HEK293 (cell line): ENCODE measurements around the gene KCNAB1.
"Not testable (repeated sequence)": the region's sequence is repeated elsewhere in the genome, so short reads cannot be mapped to it uniquely, and the experiment has no call there.

Experiments
- CTCF ChIA-PET: fragments of 350-600 bp; formaldehyde crosslinking; extraction: SDS; loops from one replicate; lab custom pipeline; 2021; ENCODE audit warnings: antibody characterized with exemption; lab: Yijun Ruan, JAX
- POLR2A ChIA-PET: fragments of 300-600 bp; formaldehyde crosslinking; extraction: SDS; loops from one replicate; lab custom pipeline; 2020; ENCODE audit warnings: antibody characterized with exemption, inconsistent platforms; lab: Yijun Ruan, JAX
- H3K27ac ChIP-seq: fragments of 200-500 bp; sonication (Bioruptor generic); 2 replicates; pipeline ENCODE4 v1.5.1; 2014; ENCODE audit warnings: low read depth, low read length, control low read depth, inconsistent platforms; ENCODE audit errors: extremely low read depth
- H3K36me3 ChIP-seq, 2 experiments: fragments of 200-500 bp in 1 of 2; sonication (Bioruptor generic) in 1 of 2; 1 replicate in 1 of 2; 2 replicates in 1 of 2; pipeline ENCODE4 v1.5.1; 2014 to 2017; ENCODE audit warnings: inconsistent platforms in 2 of 2, low read length in 2 of 2; ENCODE audit not compliant: control insufficient read depth in 2 of 2, insufficient read depth in 1 of 2
- H3K4me1 ChIP-seq: fragments of 200-500 bp; sonication (Bioruptor generic); 2 replicates; pipeline ENCODE4 v1.5.1; 2014; ENCODE audit warnings: mild to moderate bottlenecking, low read length, inconsistent platforms; ENCODE audit not compliant: control insufficient read depth, insufficient read depth
- H3K4me3 ChIP-seq: 2 replicates; pipeline ENCODE4 v1.5.1; 2011; ENCODE audit warnings: low read depth, mild to moderate bottlenecking, control low read depth, low read length, moderate library complexity
- H3K9me3 ChIP-seq: fragments of 200-500 bp; sonication (Bioruptor generic); 2 replicates; pipeline ENCODE4 v1.5.1; 2014; ENCODE audit warnings: low read depth, low read length, inconsistent platforms; ENCODE audit not compliant: control insufficient read depth, insufficient read depth
- HIC1 ChIP-seq: fragments of 450-650 bp; formaldehyde crosslinking; IDR thresholded peaks from 2 replicates; pipeline ENCODE4 v1.5.1; 2016; ENCODE audit warnings: missing biosample characterization, missing genetic modification characterization
- SCRT1 ChIP-seq: fragments of 450-650 bp; formaldehyde crosslinking; IDR thresholded peaks from 2 replicates; pipeline ENCODE4 v1.5.1; 2016; ENCODE audit warnings: missing biosample characterization, missing genetic modification characterization, borderline replicate concordance
- ZBTB11 ChIP-seq: fragments of 450-650 bp; formaldehyde crosslinking; conservative IDR thresholded peaks from 2 replicates; pipeline ENCODE4 v1.5.1; 2016; ENCODE audit warnings: low read depth, missing biosample characterization, missing genetic modification characterization
- ZBTB44 ChIP-seq: fragments of 450-650 bp; IDR thresholded peaks from 2 replicates; pipeline ENCODE4 v1.5.1; 2018; ENCODE audit warnings: missing biosample characterization, mild to moderate bottlenecking, missing genetic modification characterization
- ZNF114 ChIP-seq: fragments of 450-650 bp; formaldehyde crosslinking; IDR thresholded peaks from 2 replicates; pipeline ENCODE4 v1.5.0; 2017; ENCODE audit warnings: missing biosample characterization, missing genetic modification characterization
- ZNF274 ChIP-seq, 2 experiments: fragments of 200-500 bp in 1 of 2; fragments of 450-650 bp in 1 of 2; sonication (Bioruptor generic) in 1 of 2; formaldehyde crosslinking in 1 of 2; IDR thresholded peaks; 2 replicates each; pipeline versions ENCODE4 v1.5.1 to v1.6.1; 2014 to 2016; ENCODE audit warnings: borderline replicate concordance in 1 of 2, inconsistent platforms in 1 of 2, low read length in 1 of 2, missing biosample characterization in 1 of 2, missing genetic modification characterization in 1 of 2
- ZNF391 ChIP-seq: fragments of 450-650 bp; formaldehyde crosslinking; IDR thresholded peaks from 2 replicates; pipeline ENCODE4 v1.5.1; 2016; ENCODE audit warnings: low read depth, missing biosample characterization, missing genetic modification characterization, borderline replicate concordance
- ZNF514 ChIP-seq: fragments of 450-650 bp; formaldehyde crosslinking; IDR thresholded peaks from 2 replicates; pipeline ENCODE4 v1.5.1; 2016; ENCODE audit warnings: missing biosample characterization, missing genetic modification characterization
- ZNF521 ChIP-seq: fragments of 450-650 bp; formaldehyde crosslinking; IDR thresholded peaks from 2 replicates; pipeline ENCODE4 v1.5.1; 2017; ENCODE audit warnings: missing biosample characterization, mild to moderate bottlenecking, missing genetic modification characterization
- ZNF544 ChIP-seq: fragments of 450-650 bp; formaldehyde crosslinking; IDR thresholded peaks from 2 replicates; pipeline ENCODE4 v1.5.0; 2017; ENCODE audit warnings: missing biosample characterization, missing genetic modification characterization
- ZNF670 ChIP-seq: fragments of 450-650 bp; formaldehyde crosslinking; IDR thresholded peaks from 2 replicates; pipeline ENCODE4 v1.5.1; 2016; ENCODE audit warnings: missing biosample characterization, missing genetic modification characterization, low read depth
- ZSCAN5A ChIP-seq: fragments of 450-650 bp; formaldehyde crosslinking; IDR thresholded peaks from 2 replicates; pipeline ENCODE4 v1.5.1; 2016; ENCODE audit warnings: missing biosample characterization, missing genetic modification characterization
- ZXDB ChIP-seq: fragments of 450-650 bp; formaldehyde crosslinking; IDR thresholded peaks from 2 replicates; pipeline ENCODE4 v1.5.1; 2016; ENCODE audit warnings: missing biosample characterization, missing genetic modification characterization

The KCNAB1 gene

GRCh38 chr3:156563900-156564682 lies 443.7 kb downstream of the KCNAB1 start (continued):
- TF ChIP-seq ZBTB44 (tag by site-specific recombination), result no peak
- no peak for TF ChIP-seq ZNF514 (tag by site-specific recombination)
- no peak for TF ChIP-seq ZNF670 (tag by site-specific recombination)
- no peak for TF ChIP-seq ZXDB (tag by site-specific recombination)
- no peak for TF ChIP-seq ZNF391 (tag by site-specific recombination)
- TF ChIP-seq ZNF274 (IDR thresholded peaks at IDR 0.05; ENCODE audit: low read length), result no peak
- TF ChIP-seq ZNF274 (tag by site-specific recombination; IDR thresholded peaks at IDR 0.05; ENCODE audit: borderline replicate concordance), result no peak
- TF ChIP-seq ZNF544 (tag by site-specific recombination), result no peak
- TF ChIP-seq ZNF521 (tag by site-specific recombination), result no peak
- no peak for TF ChIP-seq ZNF114

GRCh38 chr3:156569016-156569415 lies 448.6 kb downstream of the KCNAB1 start:
- H3K36me3 ChIP-seq, H3K9me3 ChIP-seq, POLR2A ChIA-PET, H3K4me1 ChIP-seq, H3K27ac ChIP-seq, H3K4me3 ChIP-seq: not testable (repeated sequence)
- CTCF ChIA-PET, result interaction anchor here (1.0 kb wide), 1 partner anchor 104 kb away, joined by 3 read pairs; no protein-coding TSS in a partner anchor

GRCh38 chr3:156569881-156570280 lies 449.5 kb downstream of the KCNAB1 start:
- H3K4me3 ChIP-seq, H3K36me3 ChIP-seq, H3K27ac ChIP-seq, H3K9me3 ChIP-seq, POLR2A ChIA-PET, H3K4me1 ChIP-seq: not testable (repeated sequence)
- CTCF ChIA-PET, result interaction anchor here (1.0 kb wide), 1 partner anchor 104 kb away, joined by 3 read pairs; no protein-coding TSS in a partner anchor

GRCh38 chr3:156575641-156576040 lies 455.3 kb downstream of the KCNAB1 start:
- no peaks in the 10 kb centered on the region for H3K36me3 ChIP-seq
- no peak overlapping the region for H3K4me3 ChIP-seq
- CTCF ChIA-PET, result interaction anchor here (0.6 kb wide), 1 partner anchor 385 kb away, joined by 5 read pairs; no protein-coding TSS in a partner anchor
- H3K9me3 ChIP-seq, result no peaks in the 10 kb centered on the region
- no peak overlapping the region for H3K27ac ChIP-seq
- TF ChIP-seq ZBTB11 (no peak), HIC1 (tag by site-specific recombination) (no peak), ZSCAN5A (tag by site-specific recombination) (no peak), SCRT1 (tag by site-specific recombination) (no peak)
- no peaks in the 10 kb centered on the region for H3K4me1 ChIP-seq
- POLR2A ChIA-PET, result no interaction called here
